Measurements from ENCODE around the gene PHF1. TPM values are rescaled to one million over a fixed set of nuclear protein-coding genes. Genes with fewer than 3 reads are reported as not detected.

The PHF1 gene
- polyA plus RNA-seq, 1 experiment = 54.6 TPM

DNA sequence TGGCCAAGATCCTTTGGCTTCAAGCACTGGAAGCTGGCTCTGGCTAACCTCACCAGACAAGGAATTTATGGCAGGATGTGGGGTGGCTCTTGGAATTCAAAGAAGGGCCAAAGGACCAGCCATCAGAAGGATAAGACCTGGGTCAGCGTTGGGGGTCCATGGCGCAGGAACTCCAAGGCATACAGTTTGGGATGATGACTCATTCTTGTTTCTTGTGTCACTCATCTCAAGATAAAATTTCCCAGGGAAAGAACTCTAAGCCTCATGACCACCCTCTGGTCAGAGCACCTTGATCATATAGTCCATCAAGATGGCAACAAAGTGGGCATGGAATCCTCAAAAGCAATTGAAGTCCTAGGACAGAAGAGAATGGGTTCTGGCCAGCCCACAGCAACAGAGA is 48.4 kb downstream of the PHF1 start:
- Histone ChIP-seq H3K4me3 (ENCODE audit: low read depth, low read length) (no peak overlapping the region), H3K27me3 (ENCODE audit: control insufficient read depth, insufficient read depth, low read length) (no peaks in the 10 kb centered on the region), H3K36me3 (ENCODE audit: control insufficient read depth, insufficient read depth, low read length) (peaks cover 2% of the 10 kb centered on the region; the same call in 1 of the 2 replicates)
- POLR2A ChIA-PET = no interaction called here
- TF ChIP-seq, protein P1, sequence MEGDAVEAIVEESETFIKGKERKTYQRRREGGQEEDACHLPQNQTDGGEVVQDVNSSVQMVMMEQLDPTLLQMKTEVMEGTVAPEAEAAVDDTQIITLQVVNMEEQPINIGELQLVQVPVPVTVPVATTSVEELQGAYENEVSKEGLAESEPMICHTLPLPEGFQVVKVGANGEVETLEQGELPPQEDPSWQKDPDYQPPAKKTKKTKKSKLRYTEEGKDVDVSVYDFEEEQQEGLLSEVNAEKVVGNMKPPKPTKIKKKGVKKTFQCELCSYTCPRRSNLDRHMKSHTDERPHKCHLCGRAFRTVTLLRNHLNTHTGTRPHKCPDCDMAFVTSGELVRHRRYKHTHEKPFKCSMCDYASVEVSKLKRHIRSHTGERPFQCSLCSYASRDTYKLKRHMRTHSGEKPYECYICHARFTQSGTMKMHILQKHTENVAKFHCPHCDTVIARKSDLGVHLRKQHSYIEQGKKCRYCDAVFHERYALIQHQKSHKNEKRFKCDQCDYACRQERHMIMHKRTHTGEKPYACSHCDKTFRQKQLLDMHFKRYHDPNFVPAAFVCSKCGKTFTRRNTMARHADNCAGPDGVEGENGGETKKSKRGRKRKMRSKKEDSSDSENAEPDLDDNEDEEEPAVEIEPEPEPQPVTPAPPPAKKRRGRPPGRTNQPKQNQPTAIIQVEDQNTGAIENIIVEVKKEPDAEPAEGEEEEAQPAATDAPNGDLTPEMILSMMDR (IDR thresholded peaks at IDR 0.05; ENCODE audit: insufficient read depth, low read depth, low read length) = no peak
- DNase-seq (ENCODE audit: low read depth) = no peak
- CTCF ChIA-PET = interaction anchor here (0.7 kb wide), 1 partner anchor 75 kb away, joined by 3 read pairs; no protein-coding TSS in a partner anchor

Small RNA genes lying within 50 kb of the gene (small RNA-seq; reads per million reads assigned to genes)
- gene RPL35AP4 (ENCODE audit: insufficient read length, low read depth, low replicate concordance) = not detected
- not detected for gene ZBTB9 (ENCODE audit: insufficient read length, low read depth, low replicate concordance)

Other genes with a start within 250 kb of the PHF1 start
- gene COL11A2, start 218.5 kb upstream of the PHF1 start, polyA plus RNA-seq (2011; rRNA removed) = 0.55 and 0.91 TPM in 2 replicates
- 51.3 and 67.9 TPM in 2 replicates for gene RXRB, start 210.3 kb upstream of the PHF1 start, polyA plus RNA-seq (2011; rRNA removed)
- gene SLC39A7, start 210.1 kb upstream of the PHF1 start, polyA plus RNA-seq (2011; rRNA removed) = 116 and 151 TPM in 2 replicates
- 2.1 and 3.4 TPM in 2 replicates for gene HSD17B8, start 206.4 kb upstream of the PHF1 start, polyA plus RNA-seq (2011; rRNA removed)
- 24.4 and 36.6 TPM in 2 replicates for gene RING1, start 202.5 kb upstream of the PHF1 start, polyA plus RNA-seq (2011; rRNA removed)
- gene VPS52, start 139.1 kb upstream of the PHF1 start, polyA plus RNA-seq (2011; rRNA removed) = 63.2 and 89.8 TPM in 2 replicates
- 6,221 and 6,433 TPM in 2 replicates for gene RPS18, start 138.9 kb upstream of the PHF1 start, polyA plus RNA-seq (2011; rRNA removed)
- 2.2 and 4.0 TPM in 2 replicates for gene B3GALT4, start 133.9 kb upstream of the PHF1 start, polyA plus RNA-seq (2011; rRNA removed)
- gene WDR46, start 121.8 kb upstream of the PHF1 start, polyA plus RNA-seq (2011; rRNA removed) = 45.6 and 78.9 TPM in 2 replicates
- gene PFDN6, start 121.4 kb upstream of the PHF1 start, polyA plus RNA-seq (2011; rRNA removed) = 49.0 and 55.5 TPM in 2 replicates
- 24.2 and 35.2 TPM in 2 replicates for gene RGL2, start 112.1 kb upstream of the PHF1 start, polyA plus RNA-seq (2011; rRNA removed)
- gene TAPBP, start 96.9 kb upstream of the PHF1 start, polyA plus RNA-seq (2011; rRNA removed) = 23.1 and 37.9 TPM in 2 replicates
- gene ZBTB22, start 93.3 kb upstream of the PHF1 start, polyA plus RNA-seq (2011; rRNA removed) = 10.6 and 13.6 TPM in 2 replicates
- gene DAXX, start 88.1 kb upstream of the PHF1 start, polyA plus RNA-seq (2011; rRNA removed) = 37.5 and 46.9 TPM in 2 replicates
- 24.2 and 32.4 TPM in 2 replicates for gene KIFC1, start 19.2 kb upstream of the PHF1 start, polyA plus RNA-seq (2011; rRNA removed)
- gene CUTA, start 7.1 kb downstream of the PHF1 start, polyA plus RNA-seq (2011; rRNA removed) = 347 and 369 TPM in 2 replicates
- gene SYNGAP1, start 9.1 kb downstream of the PHF1 start, polyA plus RNA-seq (2011; rRNA removed) = 4.2 and 5.7 TPM in 2 replicates
- 4.4 and 5.7 TPM in 2 replicates for gene ZBTB9, start 43.6 kb downstream of the PHF1 start, polyA plus RNA-seq (2011; rRNA removed)
- 16.6 and 24.5 TPM in 2 replicates for gene BAK1, start 169.3 kb downstream of the PHF1 start, polyA plus RNA-seq (2011; rRNA removed)
- 8.6 and 16.6 TPM in 2 replicates for gene ITPR3, start 210.3 kb downstream of the PHF1 start, polyA plus RNA-seq (2011; rRNA removed)

All from BJ (cell line).